ENCODE data around the gene NIPSNAP3A. TPM values are rescaled to one million over a fixed set of nuclear protein-coding genes. Genes with fewer than 3 reads are reported as not detected.

The NIPSNAP3A gene
- total RNA-seq, 1 experiment from 2014 or later = 93.5 TPM

DNA sequence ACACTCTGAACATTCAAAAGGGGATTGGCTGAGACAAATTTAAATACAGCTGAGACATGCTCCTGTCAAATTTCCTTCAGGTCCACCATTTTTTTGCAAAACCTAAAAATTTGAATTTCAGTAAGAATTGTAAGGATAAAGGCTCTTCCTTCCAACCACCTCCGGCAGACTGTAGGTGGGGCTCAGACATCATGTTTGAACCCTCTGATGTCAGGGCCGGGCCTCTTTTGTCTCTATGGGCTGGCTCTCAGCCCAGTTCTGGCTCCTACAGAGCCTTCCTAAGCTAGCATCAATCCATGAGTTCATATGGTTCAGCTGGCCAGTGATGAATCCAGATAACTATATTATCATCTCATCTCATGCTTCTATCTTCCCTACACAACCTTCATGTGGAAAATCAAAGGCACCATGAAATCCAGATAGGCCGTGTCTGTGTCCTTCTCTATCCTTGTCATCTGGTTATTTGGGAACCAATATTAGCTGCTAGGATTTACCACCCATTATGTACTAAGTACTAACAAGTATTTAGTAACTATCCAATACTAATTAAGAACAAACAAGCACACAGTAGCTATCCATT is 60.6 kb downstream of the NIPSNAP3A start:
- DNase-seq (ENCODE audit: low read depth) = peak; percentile 48

Other genes starting within 250 kb of the NIPSNAP3A start
- gene OR13F1, start 243.4 kb upstream of the NIPSNAP3A start, total RNA-seq (2014; rRNA removed; shearing (Covaris generic)) = not detected in 2 replicates
- gene OR13C4, start 220.5 kb upstream of the NIPSNAP3A start, total RNA-seq (2014; rRNA removed; shearing (Covaris generic)) = not detected in 2 replicates
- not detected in 2 replicates for gene OR13C3, start 210.8 kb upstream of the NIPSNAP3A start, total RNA-seq (2014; rRNA removed; shearing (Covaris generic))
- not detected in 2 replicates for gene OR13C8, start 178.5 kb upstream of the NIPSNAP3A start, total RNA-seq (2014; rRNA removed; shearing (Covaris generic))
- not detected in 2 replicates for gene OR13C5, start 148.3 kb upstream of the NIPSNAP3A start, total RNA-seq (2014; rRNA removed; shearing (Covaris generic))
- gene OR13C2, start 142.1 kb upstream of the NIPSNAP3A start, total RNA-seq (2014; rRNA removed; shearing (Covaris generic)) = not detected in 2 replicates
- not detected in 2 replicates for gene OR13C9, start 129.5 kb upstream of the NIPSNAP3A start, total RNA-seq (2014; rRNA removed; shearing (Covaris generic))
- gene OR13D1, start 53.2 kb upstream of the NIPSNAP3A start, total RNA-seq (2014; rRNA removed; shearing (Covaris generic)) = not detected in 2 replicates
- 2.1 and 2.6 TPM in 2 replicates for gene NIPSNAP3B, start 16.4 kb downstream of the NIPSNAP3A start, total RNA-seq (2014; rRNA removed; shearing (Covaris generic))
- gene ABCA1, start 180.5 kb downstream of the NIPSNAP3A start, total RNA-seq (2014; rRNA removed; shearing (Covaris generic)) = 20.8 TPM in 2 replicates

Measured in RPMI7951 (cell line).